Activated T-helper 1 cell treated with anti-CD3 and anti-CD28 coated beads, Interleukin-2, amount 50 U/mL, for 16 hours (primary cell): ENCODE data around the gene WNT5A.

Experiments
- DNase-seq, 2 donors: peaks; one replicate each; pipeline ENCODE4 v3.0.0-alpha.2; 2020; ENCODE audit warnings: low read depth in 1 of 2, low spot score in 1 of 2

The WNT5A gene

GRCh38 chr3:55452886-55453285, 34.2 kb downstream of the WNT5A start:
- no peak for DNase-seq

GRCh38 chr3:55449527-55449926, 37.6 kb downstream of the WNT5A start:
- no peak for DNase-seq

DNA sequence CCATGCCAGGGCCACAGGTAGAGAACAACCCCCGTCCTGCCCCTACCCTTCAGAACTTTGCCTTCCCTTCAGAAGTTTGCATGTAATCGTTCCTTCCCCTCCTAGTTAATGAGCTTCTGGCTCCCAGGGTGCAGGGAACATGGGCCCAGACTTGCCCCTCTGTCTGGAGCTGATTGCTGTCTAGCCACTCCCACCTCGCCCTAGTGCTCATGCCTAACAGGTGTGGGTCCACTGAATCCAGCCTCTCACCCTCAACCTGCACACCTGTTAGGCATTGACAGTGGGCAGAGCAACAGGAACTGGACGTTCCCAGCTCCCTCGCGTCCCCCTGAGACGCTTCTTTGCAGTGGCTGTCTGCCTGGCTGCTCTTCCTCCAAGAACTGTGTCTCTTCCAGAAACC, 40.3 kb downstream of the WNT5A start:
- DNase-seq = no peak

DNA sequence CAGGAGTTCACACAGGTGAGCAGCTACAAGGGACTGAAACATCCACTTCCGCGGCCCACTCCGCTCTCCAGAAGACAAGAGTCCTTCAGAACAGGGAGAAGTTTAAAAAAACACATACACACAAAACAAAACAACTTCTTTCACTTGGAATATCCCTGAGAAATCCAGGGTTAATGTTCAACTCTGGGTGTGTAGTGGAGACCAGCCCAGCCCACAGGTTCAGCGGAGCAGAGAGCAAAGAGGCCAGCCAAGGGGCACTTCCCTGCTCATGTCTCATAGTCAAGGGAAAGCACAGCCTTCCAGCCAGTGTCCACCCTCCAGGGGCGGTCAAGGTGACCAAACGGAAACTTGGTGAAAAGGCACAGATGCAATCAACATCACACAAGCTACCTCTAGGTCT, 41.6 kb downstream of the WNT5A start:
- no peak for DNase-seq

- no peak for DNase-seq
Observed at GRCh38 chr3:55443346-55443745, 43.8 kb downstream of the WNT5A start.

GRCh38 chr3:55442861-55443260, 44.2 kb downstream of the WNT5A start:
- DNase-seq = no peak

DNA sequence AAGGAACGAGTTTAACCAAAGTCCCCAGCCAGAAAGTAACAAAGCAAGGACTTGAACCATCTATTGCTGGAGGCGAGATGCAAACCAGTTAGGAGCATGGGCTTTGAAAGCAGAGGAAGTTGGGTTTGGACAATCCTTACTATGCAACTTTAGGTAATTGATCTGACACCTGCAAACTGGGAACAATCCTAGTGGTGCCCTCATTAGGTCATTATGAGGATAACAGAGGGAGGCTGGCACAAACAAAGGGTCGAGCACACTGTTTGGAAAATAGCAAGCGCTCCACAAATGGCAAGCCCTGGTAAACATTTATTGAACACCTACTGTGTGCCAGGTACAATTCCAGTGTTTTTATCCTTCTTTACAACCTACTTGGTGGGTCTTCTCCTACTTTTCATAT, 45.6 kb downstream of the WNT5A start:
- no peak for DNase-seq

- DNase-seq = no peak
Observed at GRCh38 chr3:55440104-55440708, 46.9 kb downstream of the WNT5A start.

DNA sequence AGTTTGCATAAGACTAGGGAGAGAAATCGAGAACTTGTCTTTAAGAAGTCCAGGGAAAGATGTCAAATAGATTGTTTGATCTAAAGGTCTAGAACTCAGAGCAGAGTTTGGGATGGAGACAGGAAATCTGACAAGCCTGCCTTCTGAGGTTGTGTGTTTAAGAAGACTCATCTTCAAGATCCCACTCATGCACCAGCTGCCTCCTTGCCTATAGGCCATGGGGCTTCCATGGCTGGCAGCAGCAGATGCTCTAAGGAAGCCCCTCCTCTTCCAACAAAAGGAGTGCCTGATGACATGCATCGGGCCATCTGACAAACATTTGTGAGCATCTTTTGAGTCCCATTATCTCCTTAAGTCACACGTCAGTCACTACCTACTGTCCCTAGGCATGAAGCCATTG, 47.4 kb downstream of the WNT5A start:
- DNase-seq = no peak

GRCh38 chr3:55436644-55437043, 50.5 kb downstream of the WNT5A start:
- DNase-seq = no peak

GRCh38 chr3:55435491-55435890, 51.6 kb downstream of the WNT5A start:
- no peak for DNase-seq

GRCh38 chr3:55434789-55435188, 52.3 kb downstream of the WNT5A start:
- no peak for DNase-seq

DNA sequence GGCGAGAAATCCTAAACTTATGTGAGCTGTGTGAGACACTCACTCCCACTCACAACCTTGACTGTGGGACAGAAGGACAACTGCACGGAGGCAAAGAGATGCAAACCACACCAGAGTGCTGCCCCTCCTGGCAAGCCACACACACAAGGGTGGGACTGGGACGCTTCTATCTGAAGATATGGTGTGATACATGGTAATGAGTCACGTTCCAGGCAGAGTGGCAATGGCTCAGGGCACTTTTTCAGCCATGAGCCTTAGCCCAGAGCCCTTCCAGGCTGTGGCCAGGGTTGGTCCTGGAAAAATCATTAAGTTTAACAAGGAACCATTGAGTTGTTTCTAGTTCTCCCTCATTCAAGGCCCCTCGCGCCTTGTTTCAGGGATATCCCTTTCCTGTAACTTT, 56.1 kb downstream of the WNT5A start:
- DNase-seq = no peak

GRCh38 chr3:55427739-55428138, 59.4 kb downstream of the WNT5A start:
- no peak for DNase-seq

DNA sequence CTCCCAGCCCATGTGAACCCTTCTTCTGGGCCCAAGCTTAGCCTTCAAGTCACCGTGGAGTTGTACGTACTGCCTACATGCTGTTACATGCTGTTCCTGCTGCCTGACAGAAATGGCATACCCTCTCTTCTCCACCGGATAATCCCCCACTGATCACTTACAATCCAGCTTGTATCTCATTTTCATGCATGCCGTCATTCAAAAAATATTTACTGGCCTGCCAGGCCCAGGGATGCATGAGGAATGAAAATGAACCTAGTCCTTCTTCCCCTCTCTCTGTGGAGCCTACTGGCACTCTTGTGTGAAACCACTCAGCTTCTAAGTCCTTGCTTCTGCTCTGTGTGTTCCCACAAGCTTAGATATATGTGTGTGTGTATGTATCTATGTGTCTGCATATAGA, 60.6 kb downstream of the WNT5A start:
- DNase-seq = no peak

GRCh38 chr3:55423782-55424181, 63.3 kb downstream of the WNT5A start:
- no peak for DNase-seq

DNA sequence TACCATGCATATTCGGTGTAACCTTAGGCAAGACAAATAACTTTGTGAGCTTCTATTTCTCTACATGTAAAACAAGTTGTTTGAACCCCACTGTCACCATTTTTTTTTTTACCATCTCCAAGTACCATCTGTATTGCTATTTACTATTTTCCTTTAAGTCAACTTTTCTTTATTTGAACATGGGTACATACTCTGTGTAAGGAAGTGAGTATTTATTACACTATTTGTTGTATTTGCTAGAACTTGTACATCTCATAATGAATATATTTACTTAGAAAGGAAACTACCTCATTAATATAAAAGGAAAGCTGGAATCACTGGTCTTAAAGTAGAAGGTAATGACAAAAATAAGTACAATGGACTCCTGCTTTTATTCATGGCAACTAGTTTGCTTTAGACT, 69.9 kb downstream of the WNT5A start:
- no peak for DNase-seq

GRCh38 chr3:55416331-55416821, 70.7 kb downstream of the WNT5A start:
- no peak for DNase-seq
